GM18867 (cell line): Measurements from ENCODE around the gene TRIM29.

Experiments used
- ATAC-seq: cut with Tn5 transposase; IDR thresholded peaks from one replicate; pipeline ENCODE4 v1.9.1; 2021; ENCODE audit warnings: mild to moderate bottlenecking, moderate library complexity; ENCODE audit not compliant: unreplicated experiment

TRIM29 gene

DNA sequence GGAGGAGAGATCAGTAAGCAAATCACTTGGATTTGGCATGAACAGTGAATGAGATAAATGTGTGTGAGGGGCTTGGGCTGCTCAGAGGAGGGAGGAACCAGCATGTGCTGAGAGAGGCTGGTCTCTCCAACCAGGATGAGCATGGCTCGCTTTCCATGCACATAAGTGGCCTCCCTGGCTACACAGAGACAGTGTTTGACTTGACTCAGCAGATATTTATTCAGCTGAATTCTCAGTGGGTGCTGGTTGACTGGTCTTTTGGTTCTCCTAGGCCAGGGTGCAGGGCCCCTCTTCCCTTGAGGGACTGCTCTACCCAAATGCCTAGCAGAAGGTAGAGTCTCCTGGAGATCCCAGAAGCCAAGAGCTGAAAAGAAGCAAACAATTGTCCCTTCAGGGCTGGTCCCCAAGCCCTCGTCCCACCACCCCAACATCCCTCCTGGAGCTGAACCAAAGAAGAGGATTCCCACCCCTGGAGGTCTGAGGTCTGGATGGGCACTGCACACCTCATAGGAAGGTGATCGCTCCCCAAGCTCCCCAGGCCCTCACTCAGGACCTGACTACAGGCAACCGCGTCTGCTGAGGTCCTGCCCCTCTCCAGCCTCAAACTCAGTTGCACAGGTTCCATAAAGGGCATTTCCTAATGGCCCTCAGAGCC lies 3.3 kb upstream of the TRIM29 start:
- ATAC-seq, result no peak

DNA sequence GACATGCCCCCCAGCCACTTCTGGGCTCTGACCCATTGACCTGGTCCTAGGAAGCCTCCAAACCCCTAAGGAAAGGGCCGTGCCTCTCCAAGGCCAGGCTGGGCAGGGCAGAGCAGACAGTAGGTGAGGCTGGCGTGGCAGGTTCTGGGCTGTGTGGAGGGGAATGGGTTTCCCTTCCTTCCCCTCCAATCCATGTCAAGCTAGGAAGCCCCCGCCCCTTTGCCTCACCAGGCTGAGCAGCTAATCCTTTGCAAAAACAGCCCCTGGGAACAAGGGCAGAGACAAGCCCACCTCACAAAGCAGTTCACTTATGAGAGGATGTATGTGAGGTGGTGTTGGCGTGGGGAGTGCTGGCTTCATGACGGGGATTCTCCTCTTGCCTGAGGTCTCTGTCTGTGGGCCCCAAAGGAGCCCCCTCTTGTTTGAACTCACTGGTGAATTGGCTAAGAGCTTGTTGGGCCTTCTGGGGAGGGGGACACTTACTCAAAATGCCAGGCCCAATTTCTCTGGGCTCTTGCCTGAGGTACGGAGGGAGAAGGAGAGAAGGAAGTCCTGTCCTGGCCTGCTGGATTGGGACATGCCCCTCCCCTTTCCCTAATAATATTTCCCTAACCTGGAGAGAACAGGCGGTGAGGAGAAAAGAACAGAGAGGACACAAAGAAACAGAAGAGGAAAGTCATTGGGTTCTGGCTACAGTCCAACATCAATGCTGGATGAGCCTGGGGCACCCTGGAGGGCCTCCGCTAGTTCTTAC lies 1.6 kb upstream of the TRIM29 start:
- ATAC-seq, result no peak

DNA sequence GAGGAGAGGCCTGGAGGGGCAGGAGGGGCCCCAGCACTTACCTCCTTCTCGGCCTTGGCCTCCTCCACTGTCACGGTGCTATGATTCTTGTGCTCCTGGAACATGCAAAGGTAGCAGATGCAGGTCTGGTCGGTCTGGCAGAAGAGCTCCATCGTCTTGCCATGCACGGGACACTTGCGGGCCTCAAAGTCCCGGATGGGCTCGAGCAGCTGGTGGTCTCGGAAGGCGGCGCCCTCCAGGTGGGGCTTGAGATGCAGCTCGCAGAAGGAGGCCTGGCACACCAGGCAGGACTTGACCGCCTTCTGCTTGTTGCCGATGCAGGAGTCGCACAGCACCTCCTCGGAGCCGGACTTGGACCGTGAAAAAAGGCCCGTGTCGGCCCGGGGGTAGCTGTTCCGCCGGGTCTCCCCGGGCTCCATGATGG lies 714 bp downstream of the TRIM29 start:
- no peak for ATAC-seq

DNA sequence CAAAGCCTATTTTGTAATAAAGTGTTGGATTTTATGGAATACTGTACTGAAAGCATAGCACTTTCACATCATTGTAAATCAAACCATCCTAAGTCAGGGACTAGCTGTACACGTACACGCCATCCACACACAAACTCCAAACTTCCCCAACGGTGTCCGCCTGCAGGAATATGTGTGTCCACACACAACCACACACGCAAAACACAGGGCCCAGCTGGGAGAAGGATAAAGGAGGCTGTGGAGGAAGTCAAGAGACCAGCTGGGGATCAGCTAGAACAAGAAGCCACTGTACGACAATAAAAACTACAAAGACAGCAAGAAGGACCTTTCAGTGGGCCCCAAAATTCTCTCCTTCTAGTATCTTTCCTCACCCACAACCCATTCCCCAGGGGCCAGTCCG lies 1.6 kb downstream of the TRIM29 start:
- ATAC-seq, result no peak

DNA sequence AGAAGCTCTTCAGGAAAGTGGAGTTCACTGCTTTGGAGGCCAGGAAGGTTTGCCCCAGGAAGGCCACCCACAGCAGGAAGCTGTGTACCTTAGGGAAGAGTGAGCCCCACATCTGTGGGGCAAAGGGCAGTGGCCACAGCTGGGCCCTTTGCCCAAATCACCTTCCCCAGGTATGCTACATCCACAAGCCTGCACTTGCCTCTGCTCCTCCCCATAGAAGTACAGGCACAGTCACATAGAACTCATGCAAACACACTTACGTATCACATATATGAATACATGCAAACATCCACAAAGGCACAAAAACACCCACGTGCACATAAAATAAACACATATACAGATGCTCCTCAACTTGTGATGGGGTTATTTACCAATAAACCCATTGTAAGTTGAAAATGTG lies 2.1 kb downstream of the TRIM29 start:
- no peak for ATAC-seq

DNA sequence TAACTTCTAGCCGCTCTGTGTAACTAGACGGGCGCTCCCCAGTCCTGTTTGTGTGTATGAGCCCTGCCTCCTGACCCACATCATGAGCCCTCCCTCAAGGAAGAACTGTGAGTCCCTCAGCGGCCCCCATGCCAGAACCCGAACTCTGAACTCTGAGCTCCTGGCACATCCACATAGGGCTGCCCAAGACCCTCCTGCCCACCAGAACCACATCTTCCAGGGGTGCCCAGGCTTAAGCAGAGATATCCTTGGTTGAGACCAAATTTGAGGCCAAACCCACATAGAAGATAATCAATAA lies 3.0 kb downstream of the TRIM29 start:
- ATAC-seq, result no peak

DNA sequence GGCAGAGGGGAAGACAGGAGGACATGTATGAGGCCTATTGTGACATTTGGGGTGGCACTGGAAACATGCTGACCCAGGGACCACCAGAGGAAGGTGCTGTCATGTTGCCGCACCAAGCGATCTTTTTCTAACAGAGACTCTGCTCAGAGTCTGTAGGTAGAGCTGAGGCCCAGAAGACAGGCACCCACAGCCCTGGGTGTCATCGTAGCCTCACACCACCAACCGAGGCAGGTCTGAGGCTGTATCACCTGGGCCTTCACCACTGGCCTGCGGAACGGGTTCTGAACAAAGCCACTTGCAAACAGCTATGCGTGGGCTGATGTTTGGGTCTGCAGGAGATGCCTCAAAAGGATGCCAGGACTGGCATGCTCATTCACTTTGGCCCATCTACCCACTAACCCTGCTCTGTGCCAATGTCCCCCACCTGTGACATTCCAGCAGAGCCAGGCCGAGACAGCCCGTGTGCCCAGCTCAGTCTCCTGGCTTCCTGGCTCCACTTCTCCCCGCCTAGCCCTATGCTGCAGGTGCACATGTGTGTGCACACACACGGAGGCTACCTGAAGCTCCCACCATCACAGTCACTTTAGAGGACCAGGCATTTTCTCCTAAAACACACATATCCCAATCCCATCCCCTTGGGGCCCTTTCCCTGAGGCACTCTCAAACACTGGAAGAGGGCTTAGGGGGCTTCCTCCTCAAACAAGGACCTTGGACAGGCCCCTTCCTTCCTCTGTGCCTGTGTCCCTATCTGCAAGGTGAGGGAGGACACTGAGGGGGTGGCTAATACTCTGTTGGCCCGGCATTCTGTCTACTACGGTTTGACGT lies 3.6 kb downstream of the TRIM29 start:
- no peak for ATAC-seq

DNA sequence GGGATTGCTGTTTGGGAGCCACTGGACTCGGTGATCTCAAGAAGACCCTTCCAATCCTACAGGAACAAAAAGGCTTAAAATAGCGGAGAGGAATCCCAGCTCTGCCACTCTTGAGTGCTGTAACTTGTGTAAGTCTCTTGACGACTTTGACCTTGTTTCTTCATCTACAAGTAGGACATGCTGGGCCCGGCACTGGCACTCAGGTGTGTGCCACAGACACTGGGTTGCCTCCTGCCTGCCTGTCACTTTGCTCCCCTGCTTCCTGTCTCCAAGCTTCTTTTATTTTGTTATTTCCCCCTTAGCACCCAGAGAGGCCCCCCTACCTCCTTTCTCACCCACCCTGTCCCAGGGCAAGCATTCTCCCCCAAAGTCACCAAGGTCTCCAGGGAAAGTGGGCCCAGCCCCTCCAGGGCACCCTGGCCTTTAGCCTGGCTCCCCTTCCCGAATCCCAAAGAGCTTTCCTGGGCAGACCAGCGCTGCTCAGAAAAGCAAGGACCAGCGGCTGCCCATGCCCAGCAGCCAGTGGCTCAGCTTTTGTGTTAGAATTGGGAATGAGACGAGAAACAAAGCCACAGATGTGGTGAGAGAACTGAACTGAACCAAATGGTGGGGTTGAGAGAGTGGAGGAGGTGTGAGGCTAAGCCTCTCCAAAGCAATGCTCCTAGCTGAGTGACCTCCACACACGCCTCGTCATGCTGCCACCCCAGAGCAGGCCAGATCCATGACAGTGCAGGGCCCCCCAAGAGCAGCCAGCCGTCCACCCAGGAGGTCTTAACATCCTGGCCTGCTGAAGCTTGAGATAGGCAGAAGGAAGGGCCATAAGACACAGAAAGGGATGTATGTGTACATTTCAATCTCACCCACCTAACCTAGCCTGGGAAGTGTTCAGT lies 4.5 kb downstream of the TRIM29 start:
- ATAC-seq, result no peak

DNA sequence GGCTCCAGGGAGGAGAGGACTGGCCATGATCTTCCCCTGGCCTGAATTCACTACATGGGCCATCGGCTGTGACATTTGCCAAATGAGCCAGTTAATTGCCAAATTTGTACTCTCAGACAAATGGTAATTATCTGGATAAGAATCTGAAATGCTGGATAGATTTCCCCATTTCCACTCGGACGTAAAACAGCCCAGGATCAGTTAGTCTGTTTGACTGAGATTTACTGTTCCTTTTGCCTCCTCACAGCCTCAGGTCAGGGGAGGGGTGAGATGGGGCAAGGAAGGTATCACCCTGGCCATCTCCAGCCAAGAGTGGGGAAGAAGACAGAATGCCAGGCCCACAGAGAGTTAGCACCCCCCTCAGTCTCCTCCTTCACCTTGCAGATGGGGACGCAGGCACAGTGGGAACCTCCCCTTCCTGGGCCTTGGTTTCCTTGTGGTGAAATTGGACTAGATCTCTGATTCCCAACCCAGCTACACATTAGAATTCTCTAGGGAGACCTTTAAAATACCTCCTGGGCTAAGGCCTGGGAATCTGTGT lies 5.2 kb downstream of the TRIM29 start:
- no peak for ATAC-seq

DNA sequence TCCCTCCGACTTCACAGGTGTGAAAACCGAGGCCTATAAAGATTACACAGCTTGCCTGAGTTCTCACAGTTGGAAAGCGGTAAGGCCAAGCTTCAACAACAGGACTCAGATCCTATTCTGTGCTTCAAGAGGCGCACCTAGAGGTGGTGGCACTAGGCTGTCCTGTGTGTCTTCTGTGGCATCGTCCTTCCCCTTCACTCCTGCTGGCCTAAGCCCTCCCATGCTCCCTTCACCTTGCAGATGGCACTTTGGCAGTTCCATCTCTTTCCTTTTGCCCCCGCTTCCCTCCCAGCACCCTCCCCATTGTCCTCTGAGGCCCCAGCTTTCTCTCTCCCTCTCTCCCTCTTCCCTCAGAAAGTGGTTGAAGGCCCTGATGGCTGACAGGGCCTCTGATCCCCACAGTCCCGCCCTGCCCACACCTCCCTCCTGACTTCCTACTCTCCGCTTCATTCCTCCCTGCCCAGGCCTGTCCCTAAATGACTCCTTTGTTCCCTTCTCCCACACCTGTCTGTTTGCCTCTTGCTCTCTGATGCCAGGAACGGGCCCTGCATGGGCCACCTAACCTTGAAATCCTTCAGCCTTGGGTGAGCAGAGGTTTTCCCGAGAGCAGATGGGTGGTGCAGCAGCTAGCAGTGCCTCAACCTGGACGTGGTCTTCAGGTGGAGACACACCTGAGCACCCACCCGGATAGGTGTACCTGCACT lies 5.8 kb downstream of the TRIM29 start:
- ATAC-seq, result no peak

DNA sequence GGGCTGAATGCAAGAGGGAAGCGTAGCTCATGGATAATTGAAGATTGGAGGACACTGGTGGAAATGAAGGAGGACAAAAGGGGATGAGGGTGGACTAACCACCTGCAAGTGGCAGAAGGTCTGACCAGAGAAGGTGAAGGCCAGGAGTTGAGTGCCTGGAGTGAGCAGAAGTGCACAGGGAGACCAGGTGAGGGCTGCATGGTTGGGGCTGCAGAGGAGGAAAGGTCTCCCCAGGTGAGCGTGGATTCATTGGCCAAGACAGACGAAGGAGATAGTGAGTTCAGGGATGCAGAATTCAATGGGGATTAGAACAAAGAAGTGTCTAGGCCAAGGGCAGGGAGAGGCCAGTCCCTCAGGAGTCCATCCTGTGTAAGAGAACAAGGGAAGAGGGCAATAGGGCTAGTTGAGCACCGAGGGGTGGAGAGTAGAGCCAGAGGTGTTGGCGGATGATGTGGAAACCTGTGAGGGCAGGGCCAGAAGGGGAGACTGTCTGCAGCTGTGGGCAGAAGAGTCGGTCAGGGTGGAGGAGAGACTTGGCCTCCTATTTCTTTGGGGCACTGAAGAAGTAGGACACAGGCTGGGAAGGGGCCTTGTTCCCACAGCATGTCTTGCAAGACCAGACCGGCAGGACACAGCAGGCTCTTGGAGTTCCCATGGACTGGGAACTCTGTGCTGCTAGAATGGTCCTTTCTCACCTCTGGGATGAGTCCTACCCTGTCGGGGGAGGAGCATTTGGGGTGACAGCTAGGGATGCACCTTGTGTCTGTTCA lies 6.7 kb downstream of the TRIM29 start:
- ATAC-seq, result no peak

DNA sequence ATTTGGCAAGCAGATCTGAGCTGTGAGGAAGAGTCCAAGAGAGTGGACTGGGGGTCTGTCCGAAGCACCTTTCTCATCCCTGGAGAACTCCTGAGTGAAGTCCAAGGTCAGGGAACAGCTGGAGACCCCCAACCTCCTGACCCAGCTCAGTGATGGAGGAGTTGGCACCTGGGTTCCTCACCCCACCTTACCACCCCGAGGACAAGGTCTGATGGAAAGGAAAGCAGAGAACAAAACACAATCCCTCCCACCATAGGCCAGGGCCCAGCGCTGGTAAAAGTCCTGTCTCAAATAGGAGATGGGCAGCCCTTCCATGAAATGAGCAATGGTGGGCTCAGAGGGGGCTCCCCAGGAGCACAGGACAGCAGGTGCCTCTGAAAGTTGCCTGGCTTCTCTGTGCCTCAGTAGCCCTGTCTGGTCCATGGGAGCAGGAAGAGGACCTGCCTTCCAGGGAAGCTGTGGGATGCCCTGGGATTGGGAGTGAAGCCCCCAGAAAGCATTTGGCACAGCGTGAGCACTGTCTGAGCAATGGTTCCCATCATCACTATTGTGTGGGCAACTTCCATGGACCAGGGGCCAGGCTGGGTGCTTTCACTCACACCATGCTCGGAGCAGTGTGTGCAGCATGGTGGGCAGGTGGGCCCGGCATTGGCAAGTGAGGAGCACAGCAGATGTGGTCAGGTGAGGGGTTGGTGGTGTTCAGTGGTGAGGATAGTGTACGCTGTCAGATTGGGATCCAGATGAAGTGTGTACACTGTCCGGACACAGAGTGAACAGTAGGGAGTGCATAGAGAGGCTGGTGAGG lies 7.5 kb downstream of the TRIM29 start:
- ATAC-seq, result no peak

DNA sequence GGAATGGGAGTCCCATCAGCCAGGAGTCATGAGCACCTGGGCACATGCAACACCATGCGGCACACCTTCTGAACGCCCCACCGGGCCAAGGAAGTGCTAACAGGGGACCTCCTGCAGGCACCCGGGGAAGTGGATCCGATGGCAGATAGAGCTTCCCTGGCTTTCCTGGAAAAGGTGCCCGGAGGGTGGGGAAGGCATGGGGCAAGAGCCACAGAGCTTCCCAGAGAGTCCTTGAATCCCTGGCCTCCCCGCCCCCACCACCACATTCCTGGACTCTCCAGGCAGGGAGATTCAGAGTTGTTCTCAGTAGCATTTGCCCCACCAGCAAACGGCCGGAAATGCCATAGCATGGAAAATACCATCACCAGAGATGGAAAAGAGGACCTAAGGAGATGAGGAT lies 8.3 kb downstream of the TRIM29 start:
- ATAC-seq, result no peak

DNA sequence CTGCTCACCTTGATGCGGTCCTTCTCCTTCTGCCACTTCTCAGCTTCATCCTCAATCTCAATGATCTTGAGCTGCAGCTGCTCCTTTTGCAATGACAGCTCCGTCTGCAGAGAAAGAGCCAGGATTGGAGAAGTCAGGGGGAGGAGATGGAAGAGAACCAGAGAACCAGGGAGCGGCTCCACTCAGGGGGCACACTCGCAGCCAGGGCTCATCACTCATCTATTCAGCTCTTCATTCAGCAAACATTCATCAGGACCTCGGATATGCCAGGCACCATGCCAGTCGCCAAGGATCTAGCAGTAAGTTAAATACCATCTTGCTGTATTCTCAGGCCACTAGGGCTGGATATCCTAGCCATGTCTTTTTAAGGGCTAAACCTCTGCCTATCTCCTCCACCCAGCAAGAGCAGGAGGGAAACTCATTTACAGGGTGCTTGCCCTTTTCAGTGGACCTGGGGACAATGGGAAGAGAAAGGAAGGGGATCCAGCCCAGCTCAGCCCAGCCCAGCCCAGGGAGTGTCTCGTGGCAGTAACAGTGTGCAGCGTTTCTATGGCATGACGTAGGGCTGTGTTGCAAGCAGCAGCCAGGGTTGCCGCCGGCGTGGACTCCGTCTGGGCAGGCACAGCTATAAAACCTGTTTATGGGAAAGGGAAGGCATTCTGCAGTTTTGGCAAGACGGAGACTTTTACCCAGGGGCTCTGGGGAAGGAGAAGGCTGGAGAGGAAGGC lies 9.4 kb downstream of the TRIM29 start:
- no peak for ATAC-seq

DNA sequence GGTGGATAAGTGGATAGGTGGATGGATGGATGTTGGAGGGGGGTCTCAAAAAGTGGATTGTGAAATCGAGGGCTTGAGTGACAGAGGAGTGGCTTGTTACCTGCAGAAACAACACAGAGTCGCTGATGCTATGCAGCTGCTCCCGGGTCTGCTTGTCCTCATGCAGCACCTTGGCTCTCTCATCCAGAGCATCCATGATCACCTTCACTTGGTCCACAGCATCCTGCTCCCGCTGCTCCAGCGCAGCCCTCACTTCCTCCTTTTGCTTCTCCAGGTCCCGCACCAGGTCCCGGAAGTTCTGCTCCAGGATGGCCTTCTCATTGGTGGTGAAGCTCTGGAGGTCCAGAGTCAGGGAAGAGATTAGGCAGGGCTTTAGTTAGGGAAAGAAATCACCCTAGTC lies 10.7 kb downstream of the TRIM29 start:
- no peak for ATAC-seq

DNA sequence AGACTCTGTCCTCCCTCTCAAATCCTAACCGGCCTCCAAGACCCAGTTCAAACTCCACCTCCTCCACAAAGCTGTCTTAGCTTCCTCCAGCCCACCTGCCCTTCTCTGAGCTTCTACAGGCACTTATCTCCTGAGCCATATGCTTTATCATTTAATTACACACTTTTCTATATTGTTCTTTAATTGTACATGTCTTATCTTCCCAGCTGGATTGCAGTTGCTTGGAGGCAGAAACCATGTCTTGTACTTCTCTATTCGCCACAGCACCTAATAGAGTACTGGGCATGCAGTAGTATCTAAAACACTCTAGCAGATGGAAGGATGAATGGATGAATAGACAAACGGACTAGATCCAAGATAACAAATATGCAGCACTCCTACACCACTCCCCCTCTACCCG lies 11.3 kb downstream of the TRIM29 start:
- no peak for ATAC-seq

DNA sequence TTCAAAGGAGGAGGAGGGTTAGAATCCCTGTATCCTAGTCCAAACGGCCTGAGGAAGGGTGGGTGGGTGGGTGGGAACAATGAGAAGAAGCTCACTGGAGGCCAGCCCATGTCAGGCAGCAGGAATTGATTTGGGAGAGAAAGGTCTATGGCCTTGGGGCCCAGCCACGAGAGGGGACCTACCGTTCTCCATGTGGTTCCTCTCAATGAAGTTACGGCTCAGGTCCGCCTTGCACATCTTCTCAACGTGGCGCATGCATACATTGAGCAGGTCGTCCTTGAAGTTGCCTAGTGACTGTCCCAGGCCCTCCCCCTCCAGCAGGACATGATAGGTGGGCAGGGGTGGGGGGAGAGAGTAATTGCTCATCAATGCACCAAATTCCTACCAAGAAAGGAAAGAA lies 12.4 kb downstream of the TRIM29 start:
- no peak for ATAC-seq

DNA sequence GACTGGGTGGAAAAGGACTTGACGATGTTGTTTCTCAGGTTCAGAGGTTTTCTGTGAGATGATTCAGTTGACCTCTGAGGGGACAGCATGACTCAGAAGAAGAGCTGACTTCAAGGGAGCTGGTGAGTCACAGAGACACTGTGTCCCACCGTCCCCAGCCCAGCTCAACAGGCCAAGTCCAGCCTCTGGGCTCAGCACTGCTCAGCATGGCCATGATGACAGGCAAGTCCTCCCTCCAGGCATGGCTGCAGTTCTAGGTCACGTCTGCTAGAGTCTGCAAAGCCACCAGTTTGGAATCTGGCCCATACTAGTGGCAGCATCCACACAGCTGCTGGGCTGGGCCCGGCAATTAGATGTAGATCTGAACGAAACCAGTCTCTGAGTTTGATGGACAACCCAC lies 12.9 kb downstream of the TRIM29 start:
- ATAC-seq, result no peak
